Nephron (organoid): ENCODE measurements around the gene ACVR1B.

ENCODE experiments used
- H3K27ac Mint-ChIP-seq, 3 experiments: 2 replicates each; pipeline ENCODE4 v1.8.0; 2020; ENCODE audit warnings: mixed read lengths in 3 of 3, mild to moderate bottlenecking in 2 of 3, moderate library complexity in 1 of 3
- H3K27me3 Mint-ChIP-seq: 2 replicates; pipeline ENCODE4 v1.8.0; 2021; ENCODE audit warnings: low read depth, mild to moderate bottlenecking, moderate library complexity, mixed read lengths
- H3K36me3 Mint-ChIP-seq: 2 replicates; pipeline ENCODE4 v1.8.0; 2020; ENCODE audit warnings: low read depth, mixed read lengths
- H3K4me1 Mint-ChIP-seq: 2 replicates; pipeline ENCODE4 v1.8.0; 2020; ENCODE audit warnings: mixed read lengths
- H3K4me3 Mint-ChIP-seq, 3 experiments: 2 replicates each; pipeline ENCODE4 v1.8.0; 2020; ENCODE audit warnings: mild to moderate bottlenecking in 3 of 3, mixed read lengths in 3 of 3, moderate library complexity in 2 of 3
- H3K9me3 Mint-ChIP-seq: 2 replicates; pipeline ENCODE4 v1.8.0; 2020; ENCODE audit warnings: mixed read lengths
- CTCF ChIP-seq, 3 experiments: fragments of 200-600 bp; sonication (generic); IDR thresholded peaks; one replicate each; pipeline ENCODE4 v1.5.0; 2021; ENCODE audit warnings: antibody characterized with exemption in 3 of 3; ENCODE audit not compliant: unreplicated experiment in 3 of 3

The ACVR1B gene

DNA sequence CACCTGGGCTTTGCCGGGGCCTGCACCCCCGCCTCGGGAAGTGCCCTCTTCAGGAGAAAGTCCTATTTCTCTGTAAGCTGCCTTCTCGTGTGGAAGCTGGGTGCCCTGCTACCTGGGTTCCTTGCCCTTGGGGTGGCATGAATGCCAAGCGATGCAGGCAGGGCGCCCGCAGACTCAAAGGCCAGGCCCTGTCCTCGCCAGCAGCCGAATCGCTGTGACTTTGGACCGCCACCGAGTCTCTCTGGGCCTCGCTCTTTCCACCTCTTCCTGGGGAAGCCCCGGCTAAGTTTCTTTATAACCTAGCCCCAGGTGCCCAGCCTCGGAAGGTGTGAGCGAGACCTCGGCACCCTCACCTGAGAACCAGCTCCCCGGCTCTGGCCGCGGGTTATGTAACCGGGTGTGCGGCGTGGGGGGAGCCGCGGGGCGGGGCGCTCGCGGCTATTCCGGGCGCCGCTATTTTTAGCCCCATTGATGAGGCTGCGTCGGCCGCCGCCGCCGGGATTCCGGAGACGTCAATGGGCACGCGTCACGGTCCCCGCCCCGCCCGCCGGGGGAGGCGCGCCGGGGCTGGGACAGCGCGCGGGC, 85.2 kb downstream of the ACVR1B start:
- Mint-ChIP-seq H3K4me1 (peaks cover 65% of the 10 kb centered on the region), H3K4me3 (peak overlapping the region; percentile 76 to 90 (median 86)), H3K9me3 (no peaks in the 10 kb centered on the region), H3K27ac (peak overlapping the region in 2 of 3 experiments; percentile 89 to 92), H3K27me3 (peaks cover 31% of the 10 kb centered on the region), H3K36me3 (no peaks in the 10 kb centered on the region)
- no peak for TF ChIP-seq CTCF (IDR thresholded peaks at IDR 0.05; ENCODE audit: unreplicated experiment in 3 of 3)

DNA sequence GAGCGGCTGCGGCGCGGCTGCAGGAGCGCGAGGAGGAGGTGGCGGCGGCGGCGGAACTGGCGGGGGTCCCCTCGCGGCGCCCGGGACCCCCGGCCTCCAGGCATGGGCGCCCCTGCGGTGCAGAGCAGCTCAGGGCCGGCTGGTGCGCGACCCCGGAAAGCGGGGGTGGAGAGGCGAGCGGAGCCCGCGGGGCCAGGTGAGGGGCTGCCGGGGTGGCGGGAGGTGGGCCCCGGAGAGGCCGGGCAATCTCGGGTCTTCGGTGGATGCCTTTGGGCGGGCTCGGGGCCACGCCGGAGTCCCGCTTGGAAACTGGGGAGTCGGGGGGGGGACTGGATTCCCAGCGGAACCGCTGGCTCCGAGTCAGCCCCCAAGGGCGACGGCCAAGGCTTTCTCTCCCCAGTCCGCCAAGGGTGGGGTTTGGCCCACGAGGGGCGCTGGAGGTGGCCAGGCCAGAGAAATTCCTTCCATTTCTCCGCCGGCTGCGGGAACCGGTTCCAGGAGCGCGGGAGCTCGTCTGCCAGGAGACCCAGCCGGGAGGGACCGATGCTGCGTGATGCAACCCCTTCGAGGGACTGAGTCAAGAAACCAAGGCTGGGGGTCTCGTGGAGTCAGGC, 85.9 kb downstream of the ACVR1B start:
- Mint-ChIP-seq H3K9me3 (no peaks in the 10 kb centered on the region), H3K36me3 (no peaks in the 10 kb centered on the region), H3K27ac (no peak overlapping the region), H3K4me3 (peak overlapping the region; percentile 78 to 86 (median 86)), H3K27me3 (peaks cover 31% of the 10 kb centered on the region), H3K4me1 (peaks cover 65% of the 10 kb centered on the region)
- TF ChIP-seq CTCF (IDR thresholded peaks at IDR 0.05; ENCODE audit: unreplicated experiment in 3 of 3), result no peak

GRCh38 chr12:52038447-52038846, 86.9 kb downstream of the ACVR1B start:
- H3K27ac Mint-ChIP-seq, result peak overlapping the region in 2 of 3 experiments; percentile 20 to 88
- TF ChIP-seq CTCF (IDR thresholded peaks at IDR 0.05; ENCODE audit: unreplicated experiment in 3 of 3), result no peak
- no peaks in the 10 kb centered on the region for H3K9me3 Mint-ChIP-seq
- peaks cover 57% of the 10 kb centered on the region for H3K4me1 Mint-ChIP-seq
- H3K36me3 Mint-ChIP-seq, result no peaks in the 10 kb centered on the region
- H3K27me3 Mint-ChIP-seq, result peaks cover 31% of the 10 kb centered on the region
- H3K4me3 Mint-ChIP-seq, result peak overlapping the region; percentile 78 to 86 (median 86)

- Mint-ChIP-seq H3K4me1 (peaks cover 41% of the 10 kb centered on the region), H3K36me3 (no peaks in the 10 kb centered on the region), H3K27me3 (peaks cover 20% of the 10 kb centered on the region), H3K9me3 (no peaks in the 10 kb centered on the region), H3K4me3 (peak overlapping the region in 1 of 3 experiments; percentile 22), H3K27ac (no peak overlapping the region)
- no peak for TF ChIP-seq CTCF (IDR thresholded peaks at IDR 0.05; ENCODE audit: unreplicated experiment in 3 of 3)
These were observed 89.5 kb downstream of the ACVR1B start for GRCh38 chr12:52041035-52041434.

DNA sequence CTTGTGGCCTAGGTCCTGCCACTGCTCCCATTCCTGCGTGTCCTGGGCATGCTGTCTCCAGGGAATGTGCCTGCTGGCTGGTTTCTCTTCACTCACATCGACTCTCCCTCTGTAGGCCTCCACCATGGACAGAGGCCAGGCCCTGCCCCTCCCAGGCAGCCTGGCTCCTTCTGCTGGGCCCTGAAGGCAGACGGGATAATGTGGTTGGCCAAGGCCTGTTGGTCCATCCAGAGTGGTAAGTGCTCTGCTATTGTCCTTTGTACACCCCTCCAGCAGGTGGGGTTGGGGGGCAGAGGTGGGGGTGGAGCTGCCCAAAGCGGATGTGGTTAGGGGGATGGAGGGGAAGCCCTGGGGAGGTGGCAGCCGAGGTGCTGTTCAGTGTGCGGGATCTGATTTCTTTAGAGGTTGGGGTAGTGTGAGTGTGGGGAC, 90.2 kb downstream of the ACVR1B start:
- Mint-ChIP-seq H3K36me3 (no peaks in the 10 kb centered on the region), H3K9me3 (no peaks in the 10 kb centered on the region), H3K4me3 (peak overlapping the region in 2 of 3 experiments; percentile 32 to 44), H3K4me1 (peaks cover 36% of the 10 kb centered on the region), H3K27me3 (peaks cover 18% of the 10 kb centered on the region), H3K27ac (no peak overlapping the region)
- no peak for TF ChIP-seq CTCF (IDR thresholded peaks at IDR 0.05; ENCODE audit: unreplicated experiment in 3 of 3)
